ENCODE data around the gene DUSP9.
"Not testable (repeated sequence)": the region's sequence is repeated elsewhere in the genome, so short reads cannot be mapped to it uniquely, and the experiment has no call there.

Gene DUSP9

DNA sequence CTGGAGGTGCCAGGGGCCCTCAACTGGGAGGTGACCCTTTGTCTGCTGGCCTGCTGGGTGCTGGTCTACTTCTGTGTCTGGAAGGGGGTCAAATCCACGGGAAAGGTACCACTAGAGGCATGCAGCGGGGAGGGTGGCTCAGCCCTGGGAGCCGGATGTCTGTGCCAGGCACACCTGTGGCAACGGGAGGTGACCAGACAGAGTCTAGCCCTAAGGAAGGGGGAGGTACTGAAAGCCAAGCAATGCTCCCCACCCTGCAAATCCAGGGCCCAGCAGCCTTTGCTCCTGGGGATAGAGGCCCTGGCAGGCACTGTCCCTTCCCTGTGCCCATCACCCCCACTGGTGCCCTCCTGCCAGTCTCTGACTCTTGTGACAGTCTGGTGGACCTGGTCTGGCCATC lies 45.0 kb downstream of the DUSP9 start:
- peaks cover 3% of the 10 kb centered on the region for H3K27me3 Mint-ChIP-seq
- ATAC-seq (no peak), DNase-seq (no peak)
- no peaks in the 10 kb centered on the region for H3K4me1 Mint-ChIP-seq
- H3K9me3 Mint-ChIP-seq, result no peaks in the 10 kb centered on the region
- no peak overlapping the region for H3K4me3 Mint-ChIP-seq
- H3K36me3 Mint-ChIP-seq (ENCODE audit: low read depth), result no peaks in the 10 kb centered on the region
- no peak overlapping the region for H3K27ac Mint-ChIP-seq

DNA sequence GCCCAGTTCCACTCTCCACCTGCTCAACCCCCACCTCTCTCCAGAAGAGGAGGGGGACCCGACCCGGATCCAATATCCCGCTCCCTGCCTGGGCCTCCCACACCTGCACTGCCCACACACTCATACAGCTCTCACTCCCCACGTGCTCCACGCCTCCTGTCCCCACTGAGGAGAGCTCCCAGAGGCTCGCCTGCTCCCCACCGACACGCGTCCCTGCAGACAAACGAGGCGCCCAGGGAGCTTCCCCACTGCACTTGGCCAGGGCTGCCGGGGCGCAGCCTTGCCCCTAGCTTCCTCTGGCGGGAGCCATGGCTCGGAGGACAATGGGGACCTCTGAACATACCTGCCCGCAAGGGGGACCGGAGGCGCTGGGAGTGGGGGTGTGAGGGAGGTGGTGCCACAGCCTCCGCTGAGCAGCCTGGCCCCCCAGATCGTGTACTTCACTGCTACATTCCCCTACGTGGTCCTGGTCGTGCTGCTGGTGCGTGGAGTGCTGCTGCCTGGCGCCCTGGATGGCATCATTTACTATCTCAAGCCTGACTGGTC lies 45.7 kb downstream of the DUSP9 start:
- H3K4me1 Mint-ChIP-seq, result no peaks in the 10 kb centered on the region
- peaks cover 3% of the 10 kb centered on the region for H3K27me3 Mint-ChIP-seq
- H3K36me3 Mint-ChIP-seq (ENCODE audit: low read depth), result peaks cover 6% of the 10 kb centered on the region
- H3K27ac Mint-ChIP-seq, result no peak overlapping the region
- H3K4me3 Mint-ChIP-seq, result no peak overlapping the region
- no peaks in the 10 kb centered on the region for H3K9me3 Mint-ChIP-seq
- DNase-seq (no peak), ATAC-seq (no peak)

DNA sequence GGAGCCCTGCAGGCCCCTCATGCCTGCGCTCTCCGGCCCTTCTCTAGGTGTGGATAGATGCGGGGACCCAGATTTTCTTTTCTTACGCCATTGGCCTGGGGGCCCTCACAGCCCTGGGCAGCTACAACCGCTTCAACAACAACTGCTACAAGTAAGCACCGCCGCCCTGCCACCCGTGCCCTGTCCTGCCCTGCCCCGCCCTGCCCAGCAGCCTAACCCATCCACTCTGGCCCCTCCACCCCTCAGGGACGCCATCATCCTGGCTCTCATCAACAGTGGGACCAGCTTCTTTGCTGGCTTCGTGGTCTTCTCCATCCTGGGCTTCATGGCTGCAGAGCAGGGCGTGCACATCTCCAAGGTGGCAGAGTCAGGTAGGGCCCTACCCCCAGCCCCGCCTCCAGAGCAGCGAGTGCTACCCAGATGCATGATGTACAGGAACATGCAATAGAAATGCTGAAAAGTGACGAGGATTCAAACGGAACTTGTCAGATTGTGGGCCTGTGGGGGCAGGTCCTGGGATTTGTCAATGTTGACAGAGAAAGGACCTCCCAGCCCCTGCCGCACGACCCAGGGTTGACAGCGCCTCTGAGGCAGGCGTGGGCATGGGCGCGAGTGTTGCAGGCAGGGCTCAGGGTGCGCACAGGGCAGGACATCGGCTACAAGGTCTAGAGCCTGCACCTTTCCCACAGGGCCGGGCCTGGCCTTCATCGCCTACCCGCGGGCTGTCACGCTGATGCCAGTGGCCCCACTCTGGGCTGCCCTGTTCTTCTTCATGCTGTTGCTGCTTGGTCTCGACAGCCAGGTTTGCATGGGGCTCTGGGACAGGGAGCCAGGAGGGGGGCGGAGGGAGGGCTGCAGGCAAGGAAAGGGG lies 46.4 kb downstream of the DUSP9 start:
- DNase-seq, result no peak
- ATAC-seq, result no peak
- Mint-ChIP-seq H3K4me3 (no peak overlapping the region), H3K27ac (no peak overlapping the region), H3K27me3 (peaks cover 3% of the 10 kb centered on the region), H3K9me3 (no peaks in the 10 kb centered on the region), H3K4me1 (no peaks in the 10 kb centered on the region), H3K36me3 (ENCODE audit: low read depth) (peaks cover 7% of the 10 kb centered on the region)

DNA sequence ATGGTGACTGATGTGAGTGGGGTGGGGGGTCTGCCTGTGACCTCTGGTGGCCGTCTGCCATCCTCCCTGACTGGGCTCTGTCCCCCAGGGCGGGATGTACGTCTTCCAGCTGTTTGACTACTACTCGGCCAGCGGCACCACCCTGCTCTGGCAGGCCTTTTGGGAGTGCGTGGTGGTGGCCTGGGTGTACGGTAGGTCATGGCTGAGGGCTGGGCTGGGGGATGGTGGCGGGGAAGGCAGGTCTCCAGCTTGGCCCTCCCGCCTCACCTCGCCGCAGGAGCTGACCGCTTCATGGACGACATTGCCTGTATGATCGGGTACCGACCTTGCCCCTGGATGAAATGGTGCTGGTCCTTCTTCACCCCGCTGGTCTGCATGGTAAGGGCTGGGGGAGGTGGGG lies 47.3 kb downstream of the DUSP9 start:
- not testable (repeated sequence) for ATAC-seq, DNase-seq, H3K9me3 Mint-ChIP-seq, H3K4me1 Mint-ChIP-seq, H3K4me3 Mint-ChIP-seq, H3K27ac Mint-ChIP-seq, H3K27me3 Mint-ChIP-seq
- peaks cover 10% of the 10 kb centered on the region for H3K36me3 Mint-ChIP-seq (ENCODE audit: low read depth)

DNA sequence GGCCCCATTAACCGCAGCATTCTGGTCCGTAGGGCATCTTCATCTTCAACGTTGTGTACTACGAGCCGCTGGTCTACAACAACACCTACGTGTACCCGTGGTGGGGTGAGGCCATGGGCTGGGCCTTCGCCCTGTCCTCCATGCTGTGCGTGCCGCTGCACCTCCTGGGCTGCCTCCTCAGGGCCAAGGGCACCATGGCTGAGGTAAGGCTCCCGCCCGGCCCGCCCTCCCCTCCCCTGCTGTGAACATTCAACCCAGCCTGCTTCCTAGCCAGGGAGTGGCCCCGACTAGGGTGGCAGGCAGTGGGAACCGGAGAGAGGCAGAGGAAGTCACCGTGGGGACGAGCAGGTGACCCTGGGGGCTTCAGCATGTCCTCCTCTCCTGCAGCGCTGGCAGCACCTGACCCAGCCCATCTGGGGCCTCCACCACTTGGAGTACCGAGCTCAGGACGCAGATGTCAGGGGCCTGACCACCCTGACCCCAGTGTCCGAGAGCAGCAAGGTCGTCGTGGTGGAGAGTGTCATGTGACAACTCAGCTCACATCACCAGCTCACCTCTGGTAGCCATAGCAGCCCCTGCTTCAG lies 47.8 kb downstream of the DUSP9 start:
- ATAC-seq, result no peak
- no peak for DNase-seq
- no peaks in the 10 kb centered on the region for H3K9me3 Mint-ChIP-seq
- H3K4me3 Mint-ChIP-seq, result no peak overlapping the region
- H3K27me3 Mint-ChIP-seq, result peaks cover under 1% of the 10 kb centered on the region
- H3K27ac Mint-ChIP-seq, result no peak overlapping the region
- H3K36me3 Mint-ChIP-seq (ENCODE audit: low read depth), result peaks cover 10% of the 10 kb centered on the region
- no peaks in the 10 kb centered on the region for H3K4me1 Mint-ChIP-seq

- DNase-seq (no peak), ATAC-seq (no peak)
- Mint-ChIP-seq H3K4me1 (no peaks in the 10 kb centered on the region), H3K36me3 (ENCODE audit: low read depth) (peaks cover 10% of the 10 kb centered on the region), H3K27me3 (no peaks in the 10 kb centered on the region), H3K27ac (no peak overlapping the region), H3K9me3 (no peaks in the 10 kb centered on the region), H3K4me3 (no peak overlapping the region)
Measured at GRCh38 chrX:153696100-153696499, 49.1 kb downstream of the DUSP9 start.

DNA sequence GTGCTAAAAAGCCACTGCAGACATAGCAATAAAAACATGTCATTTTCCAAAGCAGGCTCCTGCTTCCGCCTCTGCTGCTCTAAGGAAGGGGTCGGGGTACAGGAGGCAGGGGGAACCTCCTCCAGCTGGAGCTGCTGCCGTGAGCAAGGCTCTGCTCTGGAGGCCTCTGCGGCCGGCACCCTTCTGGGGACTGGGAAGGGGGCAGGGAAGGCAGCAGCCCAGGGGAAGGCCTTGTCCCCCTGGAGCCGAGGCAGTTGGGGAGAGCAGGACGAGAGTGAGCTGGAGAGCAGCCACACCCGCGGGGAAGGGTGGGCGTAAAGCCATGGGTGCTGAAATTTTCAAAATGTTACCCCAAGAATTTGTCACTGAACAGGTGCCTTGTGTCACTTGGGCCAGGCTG lies 49.5 kb downstream of the DUSP9 start:
- H3K4me1 Mint-ChIP-seq, H3K27me3 Mint-ChIP-seq, H3K4me3 Mint-ChIP-seq, H3K9me3 Mint-ChIP-seq, DNase-seq, H3K27ac Mint-ChIP-seq, ATAC-seq: not testable (repeated sequence)
- H3K36me3 Mint-ChIP-seq (ENCODE audit: low read depth), result peaks cover 10% of the 10 kb centered on the region

DNA sequence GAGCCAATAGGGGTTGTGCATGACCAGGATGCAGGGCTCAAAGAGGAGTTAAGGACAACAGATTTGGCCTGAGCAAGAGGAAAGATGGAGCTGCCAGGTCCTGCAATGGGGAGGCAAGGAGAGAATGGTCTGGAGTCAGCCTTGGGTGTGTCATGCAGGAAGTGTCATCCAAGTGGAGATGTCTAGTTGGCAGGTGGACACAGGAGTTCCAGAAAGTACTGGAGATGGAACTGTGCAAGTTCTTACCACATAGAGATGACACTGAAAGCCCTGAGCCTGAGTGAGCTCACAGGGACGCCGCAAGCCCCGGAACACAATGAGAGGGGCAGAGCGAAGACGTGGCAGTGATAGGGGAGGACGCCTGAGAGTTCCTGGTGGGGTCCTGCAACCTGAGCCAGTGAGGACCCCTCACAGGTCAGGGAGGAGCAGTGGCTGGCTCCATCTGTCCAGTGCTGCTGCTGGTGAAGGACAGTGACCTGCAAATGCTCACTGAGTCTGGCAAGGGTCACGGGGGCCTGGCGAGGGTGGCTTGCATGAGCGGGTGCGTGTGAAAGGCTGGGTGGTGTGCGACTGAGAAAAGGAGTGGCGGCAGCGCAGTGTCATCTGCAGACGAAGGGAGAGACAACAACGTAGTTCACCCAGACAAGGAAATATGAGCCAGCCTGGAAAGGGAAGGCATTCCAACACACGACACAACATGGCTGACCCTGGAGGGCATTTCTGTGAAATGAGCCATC lies 50.2 kb downstream of the DUSP9 start:
- peaks cover 10% of the 10 kb centered on the region for H3K36me3 Mint-ChIP-seq (ENCODE audit: low read depth)
- ATAC-seq, H3K27ac Mint-ChIP-seq, H3K27me3 Mint-ChIP-seq, H3K4me3 Mint-ChIP-seq, H3K4me1 Mint-ChIP-seq, H3K9me3 Mint-ChIP-seq, DNase-seq: not testable (repeated sequence)

DNA sequence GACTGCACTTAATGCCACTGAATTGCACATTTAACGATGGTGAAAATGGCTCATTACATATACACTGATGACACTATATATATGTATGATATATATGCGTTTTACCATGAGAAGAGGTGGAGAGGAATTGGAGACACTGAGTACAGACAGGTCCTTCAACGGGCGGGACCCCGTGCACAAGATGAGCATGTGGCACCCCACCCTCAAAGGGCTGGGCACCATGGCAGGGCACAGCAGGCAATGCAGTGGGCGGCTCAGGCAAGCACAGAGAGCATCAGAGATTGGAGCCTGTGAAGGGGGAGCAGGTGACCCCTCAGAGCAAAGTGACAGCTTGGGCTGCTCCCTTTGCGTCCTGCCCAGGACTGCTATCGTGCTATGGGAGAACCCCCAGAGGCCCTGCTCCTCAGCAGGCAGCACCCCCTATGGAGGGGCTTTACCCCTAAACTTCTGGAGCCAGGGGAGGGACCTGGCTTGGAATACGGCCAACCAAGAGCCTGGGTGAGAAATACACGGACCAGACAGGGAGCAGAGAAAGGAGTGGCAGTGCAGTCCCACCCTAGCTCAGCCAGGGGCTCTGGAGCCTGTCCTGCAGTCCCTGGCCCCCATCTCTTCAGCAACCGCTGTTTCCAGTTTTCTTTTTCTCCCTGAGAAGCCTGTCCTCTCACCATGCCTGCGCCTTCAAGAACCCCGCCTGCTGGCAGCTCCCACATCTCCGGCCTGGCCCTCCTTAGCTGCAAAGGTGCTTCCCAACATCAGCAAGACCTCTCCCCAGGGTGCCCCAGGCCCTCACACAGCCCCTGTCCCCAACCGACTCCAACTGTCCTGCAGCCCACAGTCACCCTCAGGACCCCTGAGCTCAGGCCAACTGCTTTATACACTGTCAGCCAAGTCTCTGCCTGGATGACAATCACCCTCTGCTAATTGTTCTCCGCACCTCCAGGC lies 51.2 kb downstream of the DUSP9 start:
- no peaks in the 10 kb centered on the region for H3K27me3 Mint-ChIP-seq
- no peaks in the 10 kb centered on the region for H3K9me3 Mint-ChIP-seq
- H3K36me3 Mint-ChIP-seq (ENCODE audit: low read depth), result peaks cover 10% of the 10 kb centered on the region
- ATAC-seq (no peak), DNase-seq (no peak)
- no peak overlapping the region for H3K27ac Mint-ChIP-seq
- H3K4me1 Mint-ChIP-seq, result no peaks in the 10 kb centered on the region
- no peak overlapping the region for H3K4me3 Mint-ChIP-seq

GRCh38 chrX:153699210-153699783 lies 52.3 kb downstream of the DUSP9 start:
- not testable (repeated sequence) for H3K4me1 Mint-ChIP-seq, DNase-seq, H3K27ac Mint-ChIP-seq, H3K4me3 Mint-ChIP-seq, H3K27me3 Mint-ChIP-seq, ATAC-seq, H3K9me3 Mint-ChIP-seq
- peaks cover 10% of the 10 kb centered on the region for H3K36me3 Mint-ChIP-seq (ENCODE audit: low read depth)

GRCh38 chrX:153699784-153700371 lies 52.9 kb downstream of the DUSP9 start:
- not testable (repeated sequence) for DNase-seq, H3K9me3 Mint-ChIP-seq, H3K4me3 Mint-ChIP-seq, ATAC-seq, H3K27ac Mint-ChIP-seq, H3K27me3 Mint-ChIP-seq, H3K4me1 Mint-ChIP-seq
- H3K36me3 Mint-ChIP-seq (ENCODE audit: low read depth), result peaks cover 10% of the 10 kb centered on the region

- no peak for DNase-seq
- no peaks in the 10 kb centered on the region for H3K4me1 Mint-ChIP-seq
- peaks cover 10% of the 10 kb centered on the region for H3K36me3 Mint-ChIP-seq (ENCODE audit: low read depth)
- no peak overlapping the region for H3K27ac Mint-ChIP-seq
- H3K27me3 Mint-ChIP-seq, result no peaks in the 10 kb centered on the region
- H3K4me3 Mint-ChIP-seq, result no peak overlapping the region
- no peaks in the 10 kb centered on the region for H3K9me3 Mint-ChIP-seq
- no peak for ATAC-seq
Measured at GRCh38 chrX:153700376-153700945, 53.5 kb downstream of the DUSP9 start.
